Hematopoietic multipotent progenitor cell treated with erythropoietin and hydrocortisone succinate and interleukin-3 and kit ligand, for 6 days (in vitro differentiated cells): ENCODE results near the gene PEX1.

ENCODE experiments used
- DNase-seq: peaks from one replicate; pipeline ENCODE4 v3.0.0-alpha.2; 2015

The PEX1 gene

DNA sequence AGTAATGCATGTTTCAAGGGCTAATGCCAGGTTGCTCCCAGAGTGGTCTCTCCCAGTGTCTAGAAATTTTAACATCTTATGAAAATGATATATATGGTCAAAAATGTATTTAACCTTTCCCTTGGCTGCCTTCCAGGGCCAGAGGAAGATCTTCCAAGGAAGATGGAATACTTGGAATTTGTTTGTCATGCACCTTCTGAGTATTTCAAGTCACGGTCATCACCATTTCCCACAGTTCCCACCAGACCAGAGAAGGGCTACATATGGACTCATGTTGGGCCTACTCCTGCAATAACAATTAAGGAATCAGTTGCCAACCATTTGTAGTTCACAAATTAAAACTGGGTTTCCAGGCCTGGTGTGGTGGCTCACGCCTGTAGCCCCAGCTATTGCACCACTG is 72.1 kb downstream of the PEX1 start:
- no peak for DNase-seq

DNA sequence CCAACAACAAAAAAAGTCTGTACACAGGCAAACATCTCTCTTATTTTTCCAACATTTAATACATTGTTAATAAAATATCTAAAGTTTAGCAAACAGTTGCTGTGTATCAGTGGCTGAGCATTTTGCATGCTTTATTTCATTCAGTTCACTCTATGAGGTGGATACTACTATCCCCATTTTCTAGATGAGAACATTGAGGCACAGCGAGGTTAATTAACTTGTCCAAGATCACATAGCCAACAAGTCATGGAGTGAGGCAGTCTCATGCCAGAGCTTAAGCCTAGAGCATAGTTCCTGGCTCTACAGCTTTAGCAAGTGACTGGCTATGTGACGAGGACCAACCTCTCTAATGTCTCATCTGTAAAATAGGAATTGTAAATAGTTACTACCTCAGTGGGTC is 76.7 kb downstream of the PEX1 start:
- no peak for DNase-seq

DNA sequence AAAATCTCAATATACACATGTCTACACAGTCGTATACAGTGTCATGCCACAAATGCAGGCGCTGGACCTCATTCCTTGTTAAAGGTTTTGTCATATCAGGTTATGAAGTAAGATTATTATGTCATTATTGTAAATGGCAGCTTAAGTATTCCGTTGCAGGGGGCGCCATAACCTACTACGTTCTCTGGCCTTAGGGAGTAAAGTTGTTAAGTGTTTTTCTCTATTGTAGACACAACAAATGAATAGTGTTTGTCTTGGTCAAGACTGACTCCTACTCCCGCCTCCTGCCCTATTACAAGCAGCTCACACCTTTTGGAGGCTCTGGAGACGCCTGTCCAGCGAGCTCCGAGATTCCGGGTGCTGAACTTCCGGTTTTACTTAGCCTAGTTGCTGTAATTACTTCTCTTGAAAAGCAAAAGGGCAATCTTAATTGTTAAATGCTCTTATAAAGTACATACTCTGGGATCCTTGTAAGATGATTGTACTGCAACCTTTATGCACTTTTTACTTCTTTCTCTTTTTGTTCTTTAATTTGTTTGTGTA is 80.0 kb downstream of the PEX1 start:
- DNase-seq: peak; percentile 86

DNA sequence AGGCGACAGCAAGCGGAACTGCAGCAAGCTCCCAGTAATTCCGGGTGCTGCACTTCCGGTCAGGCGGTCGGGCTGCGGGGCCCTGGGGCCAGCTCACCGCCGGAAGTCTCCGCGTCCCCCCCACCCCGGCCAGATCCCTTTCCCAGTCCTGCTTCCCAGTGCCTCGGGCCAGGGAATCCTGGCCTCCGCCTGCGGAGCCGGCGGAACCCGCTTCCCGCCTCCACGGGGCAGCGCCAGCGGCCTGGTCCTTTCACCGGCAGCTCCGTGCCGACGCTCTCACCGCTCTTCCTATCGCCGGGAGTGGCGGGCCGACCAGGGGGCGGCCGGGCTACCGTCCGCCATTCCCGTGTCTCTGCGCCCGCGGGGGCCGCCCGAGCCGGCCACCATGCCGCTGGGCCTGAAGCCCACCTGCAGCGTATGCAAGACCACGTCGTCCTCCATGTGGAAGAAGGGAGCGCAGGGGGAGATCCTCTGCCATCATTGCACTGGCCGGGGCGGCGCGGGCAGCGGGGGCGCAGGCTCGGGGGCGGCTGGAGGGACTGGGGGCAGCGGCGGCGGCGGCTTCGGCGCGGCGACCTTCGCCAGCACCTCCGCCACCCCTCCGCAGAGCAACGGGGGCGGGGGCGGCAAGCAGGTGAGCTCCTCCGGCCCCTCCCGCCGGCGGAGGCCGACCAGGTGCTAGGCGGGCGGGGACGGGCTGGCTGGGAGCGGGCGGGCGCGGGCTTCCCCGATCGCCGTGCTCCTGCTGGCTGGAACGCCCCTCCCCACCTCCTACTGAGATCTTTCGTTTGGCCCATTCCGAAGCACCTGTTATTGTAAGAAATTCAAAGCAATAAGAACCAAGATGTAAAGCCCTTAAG is 80.7 kb downstream of the PEX1 start, which contains the start of gene GATAD1:
GATAD1 (plus strand) TSS at position 138 of the 860 bp plus-strand sequence; CDS start at position 386, 248 bp downstream.
- DNase-seq: peak; percentile 95

DNA sequence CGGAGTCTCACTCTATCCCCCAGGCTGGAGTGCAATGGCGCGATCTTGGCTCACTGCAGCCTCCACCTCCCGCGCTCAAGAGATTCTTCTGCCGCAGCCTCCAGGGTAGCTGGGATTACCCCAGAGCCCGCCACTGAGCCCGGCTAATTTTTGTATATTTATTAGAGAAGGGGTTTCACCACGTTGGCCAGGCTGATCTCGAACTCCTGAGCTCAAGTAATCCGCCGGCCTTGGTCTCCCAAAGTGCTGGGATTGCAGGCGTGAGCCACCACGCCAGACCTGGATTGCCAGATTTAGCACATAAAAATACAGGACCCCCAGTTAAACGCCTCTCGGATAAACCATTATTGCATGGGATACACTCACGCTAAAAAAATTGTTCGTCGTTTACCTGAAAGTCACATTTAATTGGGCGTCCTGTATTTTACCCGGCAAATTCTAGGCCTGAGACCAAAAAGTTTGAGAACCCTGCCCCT is 81.4 kb downstream of the PEX1 start:
- no peak for DNase-seq

DNA sequence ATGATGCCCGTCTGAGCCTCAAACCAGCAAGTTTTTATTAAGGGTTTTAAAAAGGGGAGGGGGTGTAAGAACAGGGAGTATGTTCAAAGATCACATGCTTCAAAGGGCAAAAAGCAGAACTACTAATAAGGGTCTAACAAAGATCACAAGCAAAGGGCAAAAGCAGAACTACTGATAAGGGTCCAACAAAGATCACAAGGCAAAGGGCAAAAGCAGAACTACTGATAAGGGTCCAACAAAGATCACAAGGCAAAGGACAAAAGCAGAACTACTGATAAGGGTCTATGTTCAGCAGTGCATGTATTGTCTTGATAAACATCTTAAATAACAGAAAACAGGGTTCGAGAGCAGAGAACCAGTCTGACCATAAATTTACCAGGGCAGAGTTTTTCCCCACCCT is 85.6 kb downstream of the PEX1 start:
- peak; percentile 35 for DNase-seq

DNA sequence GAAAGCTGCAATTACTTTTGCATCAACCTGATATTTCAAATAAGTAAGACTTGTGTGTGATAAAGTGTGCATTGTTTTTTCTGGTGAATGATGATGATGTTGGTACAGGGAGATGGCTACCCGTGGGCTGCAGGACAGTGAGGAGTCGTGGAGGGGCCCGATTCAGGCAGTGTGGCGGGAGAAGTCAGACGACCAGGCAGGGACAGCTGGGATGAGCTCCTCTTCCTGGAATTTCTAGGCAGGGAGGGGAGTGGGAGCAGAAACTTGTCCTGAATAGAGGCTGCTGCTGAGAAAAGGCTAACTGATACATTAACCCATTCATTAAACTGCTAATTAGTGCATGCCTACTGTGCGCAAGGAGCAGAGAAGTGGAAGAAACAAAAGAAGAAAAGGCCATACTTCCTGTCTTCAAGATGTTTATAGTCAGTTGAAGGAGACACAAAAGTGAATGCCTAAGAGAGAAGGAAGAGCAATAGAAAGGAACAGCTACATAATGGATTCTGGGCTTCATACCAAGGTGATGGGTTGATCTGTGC is 90.3 kb downstream of the PEX1 start:
- DNase-seq: no peak
